ENCODE measurements around the gene DDX59. TPM values are rescaled to one million over a fixed set of nuclear protein-coding genes. Genes with fewer than 3 reads are reported as not detected.

DDX59 gene
- total and polyA plus RNA-seq, 7 experiments from 2014 or later: 15.0 to 41.3 (median 26.1) TPM

- peak within 1 kb of the TSS; percentile 74 to 96 (median 93) for H3K27ac Mint-ChIP-seq
- no peaks in the 10 kb centered on the region for H3K36me3 ChIP-seq (ENCODE audit: control insufficient read depth in 2 of 3, insufficient read depth in 3 of 3, low read length in 3 of 3)
- peaks cover 0 to 4% of the 10 kb centered on the region in 2 donors for H3K27me3 ChIP-seq (ENCODE audit: control insufficient read depth in 2 of 2, insufficient read depth in 2 of 2, low read length in 2 of 2)
- H3K4me1 ChIP-seq (ENCODE audit: control insufficient read depth in 2 of 2, insufficient read depth in 2 of 2, low read length in 2 of 2): peaks cover 6% of the 10 kb centered on the region in 2 donors
- H3K4me1 Mint-ChIP-seq: peaks cover 0 to 56% (median 15%) of the 10 kb centered on the region in 7 donors
- H3K36me3 Mint-ChIP-seq: peaks cover 0 to 23% (median 0%) of the 10 kb centered on the region in 5 donors
- H3K27ac ChIP-seq (ENCODE audit: low read depth, low read length): peak within 1 kb of the TSS; percentile 67
- no peaks in the 10 kb centered on the region for H3K27me3 Mint-ChIP-seq
- peak within 1 kb of the TSS; percentile 86 to 99 (median 96) for H3K4me3 Mint-ChIP-seq
- ATAC-seq (peak; percentile 99), DNase-seq (peak; percentile 81 to 94 (median 89))
- H3K9me3 Mint-ChIP-seq: no peaks in the 10 kb centered on the region
- ChIA-PET POLR2A (interaction anchor here (0.9 to 1.2 kb wide), 2 partner anchors 49 to 118 kb away, joined by 3 read pairs; partner anchors contain the start of genes CAMSAP2 and DDX59), CTCF (interaction anchor here (0.7 to 3.7 kb wide), 4 partner anchors 101 to 188 kb away, joined by 5 to 81 read pairs (median 17); no protein-coding TSS in a partner anchor)
- H3K9me3 ChIP-seq (ENCODE audit: control insufficient read depth in 2 of 3, low read length in 3 of 3): no peaks in the 10 kb centered on the region
- intact Hi-C loops (cut with micrococcal nuclease): loop anchor here (1.0 to 5.0 kb wide), 9 partner anchors 49 to 494 kb away; partner anchors contain the start of genes CAMSAP2 (in 1 of the 2), DDX59 (in 1 of the 2), KIF21B (in 1 of the 2) and ZNF281 (in 1 of the 2)
- peak within 1 kb of the TSS; percentile 58 for H3K4me3 ChIP-seq (ENCODE audit: low read length)
Measured at GRCh38 chr1:200620273-200621131, 49.2 kb downstream of the DDX59 start, which contains the start of gene KIF14. Gene KIF14 (minus strand): TSS chr1:200620751. CDS start chr1:200618723, 2,028 bp downstream.

DNA sequence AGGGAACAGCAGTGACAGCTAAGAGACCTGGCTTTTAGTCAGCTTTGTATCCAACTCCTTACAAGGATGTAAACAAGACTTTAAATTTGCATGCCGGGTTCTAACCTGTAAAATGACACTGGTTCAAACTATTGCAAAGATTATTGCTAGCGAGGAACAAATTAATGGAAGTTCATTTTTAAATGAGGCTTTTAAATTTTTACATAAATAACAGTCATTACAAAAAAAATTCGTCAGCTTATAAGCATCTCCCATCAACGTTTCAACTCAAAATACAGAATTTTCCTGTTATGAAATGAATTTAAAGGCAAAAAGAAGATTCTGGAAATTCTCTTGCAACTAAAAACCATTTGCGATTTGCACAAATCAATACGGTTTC lies 49.8 kb downstream of the DDX59 start:
- intact Hi-C loops (cut with micrococcal nuclease): loop anchor here (1.0 to 5.0 kb wide), 7 partner anchors 49 to 403 kb away; partner anchors contain the start of genes CAMSAP2 (in 1 of the 2), DDX59 (in 1 of the 2), KIF21B (in 1 of the 2) and ZNF281 (in 1 of the 2)
- Mint-ChIP-seq H3K4me1 (peaks cover 0 to 50% (median 13%) of the 10 kb centered on the region in 7 donors), H3K36me3 (peaks cover 0 to 27% (median 0%) of the 10 kb centered on the region in 5 donors), H3K27ac (peak overlapping the region in 2 of 9 donors; percentile 34 to 95), H3K9me3 (no peaks in the 10 kb centered on the region), H3K27me3 (no peaks in the 10 kb centered on the region), H3K4me3 (peak overlapping the region; percentile 76 to 99 (median 96))
- peaks cover 0 to 4% of the 10 kb centered on the region in 2 donors for H3K27me3 ChIP-seq (ENCODE audit: control insufficient read depth in 2 of 2, insufficient read depth in 2 of 2, low read length in 2 of 2)
- CTCF ChIA-PET: no interaction called here
- H3K4me1 ChIP-seq (ENCODE audit: control insufficient read depth in 2 of 2, insufficient read depth in 2 of 2, low read length in 2 of 2): peaks cover 6% of the 10 kb centered on the region in 2 donors
- no peak overlapping the region for H3K27ac ChIP-seq (ENCODE audit: low read depth, low read length)
- no peaks in the 10 kb centered on the region for H3K36me3 ChIP-seq (ENCODE audit: control insufficient read depth in 2 of 3, insufficient read depth in 3 of 3, low read length in 3 of 3)
- no peak for ATAC-seq
- POLR2A ChIA-PET: interaction anchor here (0.9 kb wide), 1 partner anchor 119 kb away, joined by 3 read pairs; the partner anchor contains the start of gene CAMSAP2
- H3K4me3 ChIP-seq (ENCODE audit: low read length): peak overlapping the region; percentile 58
- H3K9me3 ChIP-seq (ENCODE audit: control insufficient read depth in 2 of 3, low read length in 3 of 3): no peaks in the 10 kb centered on the region
- no peak for DNase-seq

- H3K9me3 ChIP-seq (ENCODE audit: control insufficient read depth in 2 of 3, low read length in 3 of 3): no peaks in the 10 kb centered on the region
- ChIA-PET POLR2A (interaction anchor here (0.9 kb wide), 1 partner anchor 309 kb away, joined by 3 read pairs; no protein-coding TSS in a partner anchor), CTCF (interaction anchor here (1.0 kb wide), 1 partner anchor 55 kb away, joined by 3 read pairs; no protein-coding TSS in a partner anchor)
- H3K4me3 ChIP-seq (ENCODE audit: low read length): no peak overlapping the region
- H3K4me1 ChIP-seq (ENCODE audit: control insufficient read depth in 2 of 2, insufficient read depth in 2 of 2, low read length in 2 of 2): no peaks in the 10 kb centered on the region
- no peaks in the 10 kb centered on the region for H3K27me3 Mint-ChIP-seq
- peaks cover 0 to 2% (median 0%) of the 10 kb centered on the region in 7 donors for H3K4me1 Mint-ChIP-seq
- ATAC-seq: no peak
- no peak overlapping the region for H3K27ac Mint-ChIP-seq
- intact Hi-C loops (cut with micrococcal nuclease): no loop called here
- no peaks in the 10 kb centered on the region for H3K27me3 ChIP-seq (ENCODE audit: control insufficient read depth in 2 of 2, insufficient read depth in 2 of 2, low read length in 2 of 2)
- no peak overlapping the region for H3K27ac ChIP-seq (ENCODE audit: low read depth, low read length)
- H3K4me3 Mint-ChIP-seq: no peak overlapping the region
- H3K9me3 Mint-ChIP-seq: no peaks in the 10 kb centered on the region
- H3K36me3 ChIP-seq (ENCODE audit: control insufficient read depth in 2 of 3, insufficient read depth in 3 of 3, low read length in 3 of 3): no peaks in the 10 kb centered on the region
- no peak for DNase-seq
- peaks cover 0 to 43% (median 0%) of the 10 kb centered on the region in 5 donors for H3K36me3 Mint-ChIP-seq
Measured at GRCh38 chr1:200610846-200611245, 58.9 kb downstream of the DDX59 start.

DNA sequence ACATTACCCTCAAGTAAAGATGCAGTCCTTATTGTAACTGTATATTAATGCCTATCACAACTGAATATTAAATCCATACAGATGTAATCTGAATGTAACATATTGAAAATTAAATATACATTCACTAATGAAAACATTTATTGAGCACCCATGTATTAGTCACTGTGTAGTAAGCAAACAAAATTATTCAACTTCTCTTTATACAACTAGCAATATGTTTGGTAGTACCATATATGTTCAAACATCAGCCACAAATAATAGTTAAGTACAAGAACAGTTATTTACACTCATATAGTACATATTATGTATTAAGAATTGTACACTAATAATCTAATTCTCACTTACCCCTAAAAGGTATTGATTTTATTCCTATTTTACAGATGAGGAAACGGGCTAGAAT lies 67.1 kb downstream of the DDX59 start:
- Mint-ChIP-seq H3K4me1 (peaks cover 0 to 2% (median 0%) of the 10 kb centered on the region in 7 donors), H3K27ac (no peak overlapping the region), H3K4me3 (no peak overlapping the region), H3K27me3 (no peaks in the 10 kb centered on the region), H3K36me3 (peaks cover 0 to 32% (median 0%) of the 10 kb centered on the region in 5 donors), H3K9me3 (no peaks in the 10 kb centered on the region)
- ATAC-seq (no peak), DNase-seq (no peak)
- no peaks in the 10 kb centered on the region for H3K27me3 ChIP-seq (ENCODE audit: control insufficient read depth in 2 of 2, insufficient read depth in 2 of 2, low read length in 2 of 2)
- no peaks in the 10 kb centered on the region for H3K9me3 ChIP-seq (ENCODE audit: control insufficient read depth in 2 of 3, low read length in 3 of 3)
- intact Hi-C loops (cut with micrococcal nuclease): no loop called here
- H3K27ac ChIP-seq (ENCODE audit: low read depth, low read length): no peak overlapping the region
- ChIA-PET CTCF (interaction anchor here (0.6 kb wide), 3 partner anchors 20 to 90 kb away, joined by 3 to 4 read pairs (median 3); no protein-coding TSS in a partner anchor), POLR2A (no interaction called here)
- no peaks in the 10 kb centered on the region for H3K4me1 ChIP-seq (ENCODE audit: control insufficient read depth in 2 of 2, insufficient read depth in 2 of 2, low read length in 2 of 2)
- H3K4me3 ChIP-seq (ENCODE audit: low read length): no peak overlapping the region
- no peaks in the 10 kb centered on the region for H3K36me3 ChIP-seq (ENCODE audit: control insufficient read depth in 2 of 3, insufficient read depth in 3 of 3, low read length in 3 of 3)

Other genes starting within 250 kb of the DDX59 start
- gene KIF14, start 49.2 kb downstream of the DDX59 start, total RNA-seq: 10 to 100 TPM in 1 of 5 experiments, under 1 TPM in 2, not detected in 2; 0.16 to 16.2 (median 0.42) TPM
- gene KIF14, start 49.2 kb downstream of the DDX59 start, polyA plus RNA-seq: not detected
- 10 to 100 TPM in 2 of 5 experiments, 1 to 10 TPM in 2, under 1 TPM in 1; 0.36 to 11.4 (median 5.5) TPM for gene CAMSAP2, start 69.0 kb upstream of the DDX59 start, total RNA-seq
- 1 to 10 TPM; 2.1 to 3.4 TPM for gene CAMSAP2, start 69.0 kb upstream of the DDX59 start, polyA plus RNA-seq
- gene GPR25, start 203.1 kb upstream of the DDX59 start, total RNA-seq: 1 to 10 TPM in 2 of 5 experiments, under 1 TPM in 2, not detected in 1; 0.48 to 1.3 (median 0.95) TPM
- 1 to 10 TPM in 1 of 2 donors, under 1 TPM in 1; 0.66 to 1.8 TPM for gene GPR25, start 203.1 kb upstream of the DDX59 start, polyA plus RNA-seq
- under 1 TPM in 1 of 5 experiments, not detected in 4; 0.51 TPM for gene INAVA, start 225.0 kb upstream of the DDX59 start, total RNA-seq
- gene INAVA, start 225.0 kb upstream of the DDX59 start, polyA plus RNA-seq: not detected

All from naive thymus-derived CD4-positive, alpha-beta T cell (primary cell).